HG03442 (cell line): ENCODE data around the gene ZNF615.
"Not testable (repeated sequence)": the region's sequence is repeated elsewhere in the genome, so short reads cannot be mapped to it uniquely, and the experiment has no call there.

Experiments used
- ATAC-seq: cut with Tn5 transposase; IDR thresholded peaks from one replicate; pipeline ENCODE4 v1.9.1; 2021; ENCODE audit warnings: mild to moderate bottlenecking, moderate library complexity; ENCODE audit not compliant: unreplicated experiment

ZNF615 gene

DNA sequence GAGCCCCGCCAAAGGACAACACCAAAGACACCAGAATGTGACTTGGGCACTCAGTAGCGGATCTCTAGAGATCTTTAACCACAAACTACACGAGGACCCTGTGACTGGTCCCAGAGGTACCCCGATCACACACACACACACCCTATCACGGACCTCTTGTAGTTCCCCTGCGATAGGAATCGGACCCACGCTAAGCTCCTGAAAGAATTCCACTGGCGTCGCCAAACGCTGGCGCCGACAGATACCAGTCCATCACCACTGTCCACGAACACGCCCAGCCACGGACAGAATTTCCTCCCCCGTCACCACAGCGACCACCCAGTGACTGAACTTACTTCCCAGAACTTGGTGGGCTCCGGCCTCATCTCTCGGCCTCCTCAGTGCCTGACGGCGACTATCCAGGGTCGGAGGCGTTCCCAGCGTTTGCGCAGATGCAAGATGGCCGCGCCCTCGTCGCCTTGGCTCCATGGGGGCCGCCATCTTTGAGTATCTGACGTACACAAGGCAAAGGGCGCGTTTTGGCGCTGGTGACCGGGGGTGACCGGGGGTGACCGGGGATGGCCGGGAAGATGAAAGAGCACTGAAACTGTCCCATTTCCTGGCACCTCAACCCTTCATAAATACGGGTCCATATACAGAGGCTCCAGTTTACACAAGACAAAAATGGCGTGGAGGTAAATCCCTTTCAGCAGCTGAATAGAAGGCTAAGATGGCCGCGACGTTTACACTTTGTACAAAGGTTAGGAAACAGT is at the start of gene ZNF615:
TSS of gene ZNF615 (minus strand) at position 406 of the 752 bp plus-strand sequence. CDS start 4,500 bp downstream, outside the sequence.
- peak; percentile 96 for ATAC-seq

- not testable (repeated sequence) for ATAC-seq
Observed at GRCh38 chr19:52056480-52056879, 48.5 kb upstream of the ZNF615 start.

- ATAC-seq: not testable (repeated sequence)
Observed at GRCh38 chr19:52051736-52052135, 43.7 kb upstream of the ZNF615 start.

GRCh38 chr19:52048555-52049501 is 40.8 kb upstream of the ZNF615 start, which contains the start of gene ZNF432:
Gene ZNF432 (minus strand): TSS chr19:52048838. CDS start chr19:52046868, 1,970 bp downstream.
- peak; percentile 87 for ATAC-seq

- no peak for ATAC-seq
Observed at GRCh38 chr19:52039169-52039568, 31.2 kb upstream of the ZNF615 start.

DNA sequence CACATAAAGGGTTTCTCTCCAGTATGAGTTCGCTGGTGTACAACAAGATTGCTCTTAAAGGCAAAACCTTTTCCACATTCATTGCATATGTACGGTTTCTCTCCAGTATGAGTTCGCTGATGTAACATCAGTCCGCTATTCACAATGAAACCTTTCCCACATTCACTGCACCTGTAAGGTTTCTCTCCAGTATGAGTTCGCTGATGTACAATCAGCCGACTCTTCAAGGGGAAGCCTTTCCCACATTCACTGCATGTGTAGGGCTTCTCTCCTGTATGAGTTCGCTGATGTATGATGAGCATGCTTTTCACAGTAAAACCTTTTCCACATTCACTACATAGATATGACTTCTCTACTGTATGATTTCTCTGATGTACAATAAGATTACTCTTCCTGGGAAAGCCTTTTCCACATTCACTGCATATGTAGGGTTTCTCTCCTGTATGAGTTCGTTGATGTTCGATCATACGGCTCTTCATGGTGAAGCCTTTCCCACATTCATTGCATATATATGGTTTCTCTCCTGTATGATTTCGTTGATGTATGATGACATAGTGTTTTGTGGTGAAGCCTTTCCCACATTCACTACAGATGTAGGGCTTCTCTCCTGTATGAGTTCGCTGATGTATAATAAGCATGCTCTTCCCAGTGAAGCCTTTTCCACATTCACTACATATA is 26.2 kb upstream of the ZNF615 start:
- no peak for ATAC-seq

GRCh38 chr19:52028780-52029123 is 20.7 kb upstream of the ZNF615 start:
- ATAC-seq: peak; percentile 20

- peak; percentile 85 for ATAC-seq
Observed at GRCh38 chr19:52028027-52028779, 20.2 kb upstream of the ZNF615 start, which contains the start of gene ZNF614. Gene ZNF614 (minus strand): TSS chr19:52028379. CDS start chr19:52025745, 2,634 bp downstream.

DNA sequence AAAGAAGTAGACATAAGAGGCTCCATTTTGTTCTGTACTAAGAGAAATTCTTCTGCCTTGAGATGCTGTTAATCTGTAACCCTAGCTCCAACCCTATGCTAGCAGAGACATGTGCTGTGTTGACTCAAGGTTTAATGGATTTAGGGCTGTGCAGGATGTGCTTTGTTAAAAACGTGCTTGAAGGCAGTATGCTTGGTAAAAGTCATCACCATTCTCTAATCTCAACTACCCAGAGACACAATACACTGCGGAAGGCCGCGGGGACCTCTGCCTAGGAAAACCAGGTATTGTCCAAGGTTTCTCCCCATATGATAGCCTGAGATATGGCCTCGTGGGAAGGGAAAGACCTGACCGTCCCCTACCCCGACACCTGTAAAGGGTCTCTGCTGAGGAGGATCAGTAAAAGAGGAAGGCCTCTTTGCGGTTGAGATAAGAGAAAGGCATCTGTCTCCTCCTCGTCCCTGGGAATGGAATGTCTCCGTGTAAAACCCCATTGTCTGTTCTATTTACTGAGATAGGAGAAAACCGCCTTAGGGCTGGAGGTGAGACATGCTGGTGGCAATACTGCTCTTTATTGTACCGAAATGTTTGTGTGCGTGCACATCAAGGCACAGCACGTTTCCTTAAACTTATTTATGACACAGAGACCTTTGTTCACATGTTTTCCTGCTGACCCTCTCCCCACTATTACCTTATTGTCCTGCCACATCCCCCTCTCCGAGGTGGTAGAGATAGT is 18.4 kb upstream of the ZNF615 start:
- ATAC-seq: not testable (repeated sequence)

- not testable (repeated sequence) for ATAC-seq
Observed at GRCh38 chr19:52024478-52024877, 16.5 kb upstream of the ZNF615 start.

- ATAC-seq: no peak
Observed at GRCh38 chr19:52022193-52022592, 14.2 kb upstream of the ZNF615 start.

GRCh38 chr19:52020506-52020905 is 12.5 kb upstream of the ZNF615 start:
- ATAC-seq: no peak

GRCh38 chr19:52010674-52011073 is 2.7 kb upstream of the ZNF615 start:
- ATAC-seq: no peak

- ATAC-seq: no peak
Observed at GRCh38 chr19:52007451-52007805, 583 bp downstream of the ZNF615 start.

- ATAC-seq: no peak
Observed at GRCh38 chr19:51994048-51994644, 13.9 kb downstream of the ZNF615 start.

DNA sequence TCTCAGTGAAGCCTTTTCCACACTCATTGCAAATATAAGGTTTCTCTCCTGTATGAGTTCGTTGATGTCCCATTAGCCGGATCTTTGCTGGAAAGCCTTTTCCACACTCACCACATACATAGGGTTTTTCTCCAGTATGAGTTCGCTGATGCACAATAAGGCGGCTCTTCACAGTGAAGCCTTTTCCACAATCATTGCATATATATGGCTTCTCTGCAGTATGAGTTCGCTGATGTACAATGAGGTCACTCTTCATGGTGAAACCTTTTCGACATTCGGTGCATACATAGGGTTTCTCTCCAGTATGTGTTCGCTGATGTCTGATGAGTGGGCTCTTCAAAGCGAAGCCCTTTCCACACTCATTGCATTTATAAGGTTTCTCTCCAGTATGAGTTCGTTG is 14.6 kb downstream of the ZNF615 start:
- no peak for ATAC-seq

DNA sequence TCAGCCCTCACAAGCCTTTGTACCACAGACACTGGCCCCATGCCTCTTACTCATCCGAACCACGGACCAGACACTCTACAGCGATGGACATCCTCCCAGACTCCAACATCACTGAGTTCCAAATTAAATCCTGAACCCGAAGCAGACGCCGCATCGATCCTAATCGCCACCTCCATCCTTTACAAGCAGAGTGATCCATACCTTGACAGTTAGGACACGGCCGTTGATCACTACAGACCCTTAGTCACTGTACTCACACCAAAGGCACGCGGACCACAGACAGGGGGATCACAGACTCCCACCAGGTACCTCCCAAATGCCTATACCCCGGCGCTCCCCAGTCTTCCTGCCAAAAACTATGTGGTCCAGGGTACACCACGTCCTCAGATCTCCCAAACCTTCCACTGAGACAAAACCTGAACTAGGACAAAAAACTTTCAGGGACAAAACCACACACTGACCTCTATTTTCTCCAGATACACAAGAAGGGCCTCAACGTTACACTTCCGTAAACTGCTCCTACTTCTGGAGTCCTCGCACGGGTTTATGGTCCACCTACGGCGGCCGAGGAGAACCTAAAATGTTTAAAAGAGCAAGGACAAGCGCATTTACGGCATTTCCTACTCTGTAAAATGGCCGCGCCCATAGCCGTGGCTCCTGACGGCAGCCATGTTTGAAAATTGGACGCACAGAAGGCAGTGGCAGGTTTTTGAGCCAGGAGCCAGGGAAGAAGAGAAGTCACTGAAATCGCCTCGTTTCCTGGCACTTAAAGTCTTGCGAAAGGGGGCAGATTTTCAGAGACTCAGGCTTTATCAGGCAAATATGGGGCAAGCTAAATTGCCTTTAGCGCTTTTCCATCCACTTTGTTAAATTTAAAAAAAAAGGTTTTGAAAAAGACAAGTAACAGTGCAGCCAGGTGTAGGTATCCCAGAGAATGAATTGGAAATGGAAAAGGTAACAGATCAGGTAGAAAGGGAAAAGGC is 21.4 kb downstream of the ZNF615 start, which contains the start of gene ZNF350:
TSS of gene ZNF350 (minus strand) at position 532 of the 983 bp plus-strand sequence. CDS start 12,480 bp downstream, outside the sequence.
- peak; percentile 69 for ATAC-seq

GRCh38 chr19:51983361-51983760 is 24.6 kb downstream of the ZNF615 start:
- no peak for ATAC-seq
